Measurements from ENCODE around the gene PITPNB. TPM values are rescaled to one million over a fixed set of nuclear protein-coding genes. Genes with fewer than 3 reads are reported as not detected.

Gene PITPNB
- total RNA-seq, 1 donor from 2014 or later = 78.7 TPM

DNA sequence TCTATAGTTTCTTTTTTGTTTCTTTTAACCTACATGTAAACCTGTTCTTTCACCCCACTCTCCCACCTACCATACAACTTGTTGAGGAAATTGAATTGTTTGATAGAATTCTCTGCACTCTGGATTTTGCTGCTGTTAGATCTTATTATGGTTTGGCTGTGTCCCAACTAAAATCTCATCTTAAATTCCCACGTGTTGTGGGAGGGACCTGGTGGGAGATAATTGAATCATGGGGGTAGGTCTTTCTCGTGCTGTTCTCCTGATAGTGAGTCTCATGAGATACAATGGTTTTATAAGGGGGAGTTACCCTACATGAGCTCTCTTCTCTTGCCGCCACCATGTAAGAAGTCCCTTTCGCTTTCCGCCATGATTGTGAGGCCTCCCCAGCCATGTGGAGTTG lies 15.0 kb upstream of the PITPNB start:
- TF ChIP-seq, protein P1, sequence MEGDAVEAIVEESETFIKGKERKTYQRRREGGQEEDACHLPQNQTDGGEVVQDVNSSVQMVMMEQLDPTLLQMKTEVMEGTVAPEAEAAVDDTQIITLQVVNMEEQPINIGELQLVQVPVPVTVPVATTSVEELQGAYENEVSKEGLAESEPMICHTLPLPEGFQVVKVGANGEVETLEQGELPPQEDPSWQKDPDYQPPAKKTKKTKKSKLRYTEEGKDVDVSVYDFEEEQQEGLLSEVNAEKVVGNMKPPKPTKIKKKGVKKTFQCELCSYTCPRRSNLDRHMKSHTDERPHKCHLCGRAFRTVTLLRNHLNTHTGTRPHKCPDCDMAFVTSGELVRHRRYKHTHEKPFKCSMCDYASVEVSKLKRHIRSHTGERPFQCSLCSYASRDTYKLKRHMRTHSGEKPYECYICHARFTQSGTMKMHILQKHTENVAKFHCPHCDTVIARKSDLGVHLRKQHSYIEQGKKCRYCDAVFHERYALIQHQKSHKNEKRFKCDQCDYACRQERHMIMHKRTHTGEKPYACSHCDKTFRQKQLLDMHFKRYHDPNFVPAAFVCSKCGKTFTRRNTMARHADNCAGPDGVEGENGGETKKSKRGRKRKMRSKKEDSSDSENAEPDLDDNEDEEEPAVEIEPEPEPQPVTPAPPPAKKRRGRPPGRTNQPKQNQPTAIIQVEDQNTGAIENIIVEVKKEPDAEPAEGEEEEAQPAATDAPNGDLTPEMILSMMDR (IDR thresholded peaks at IDR 0.05) = no peak
- H3K27ac Mint-ChIP-seq (ENCODE audit: unreplicated experiment) = no peak overlapping the region
- peaks cover 8% of the 10 kb centered on the region for H3K4me1 Mint-ChIP-seq (ENCODE audit: low read depth)
- no peak for DNase-seq (ENCODE audit: low spot score)
- H3K27me3 Mint-ChIP-seq (ENCODE audit: low read depth) = no peaks in the 10 kb centered on the region
- no peak overlapping the region for H3K4me3 Mint-ChIP-seq (ENCODE audit: unreplicated experiment)
- H3K36me3 Mint-ChIP-seq (ENCODE audit: low read depth) = peaks cover 3% of the 10 kb centered on the region
- no peaks in the 10 kb centered on the region for H3K9me3 Mint-ChIP-seq (ENCODE audit: low read depth)

DNA sequence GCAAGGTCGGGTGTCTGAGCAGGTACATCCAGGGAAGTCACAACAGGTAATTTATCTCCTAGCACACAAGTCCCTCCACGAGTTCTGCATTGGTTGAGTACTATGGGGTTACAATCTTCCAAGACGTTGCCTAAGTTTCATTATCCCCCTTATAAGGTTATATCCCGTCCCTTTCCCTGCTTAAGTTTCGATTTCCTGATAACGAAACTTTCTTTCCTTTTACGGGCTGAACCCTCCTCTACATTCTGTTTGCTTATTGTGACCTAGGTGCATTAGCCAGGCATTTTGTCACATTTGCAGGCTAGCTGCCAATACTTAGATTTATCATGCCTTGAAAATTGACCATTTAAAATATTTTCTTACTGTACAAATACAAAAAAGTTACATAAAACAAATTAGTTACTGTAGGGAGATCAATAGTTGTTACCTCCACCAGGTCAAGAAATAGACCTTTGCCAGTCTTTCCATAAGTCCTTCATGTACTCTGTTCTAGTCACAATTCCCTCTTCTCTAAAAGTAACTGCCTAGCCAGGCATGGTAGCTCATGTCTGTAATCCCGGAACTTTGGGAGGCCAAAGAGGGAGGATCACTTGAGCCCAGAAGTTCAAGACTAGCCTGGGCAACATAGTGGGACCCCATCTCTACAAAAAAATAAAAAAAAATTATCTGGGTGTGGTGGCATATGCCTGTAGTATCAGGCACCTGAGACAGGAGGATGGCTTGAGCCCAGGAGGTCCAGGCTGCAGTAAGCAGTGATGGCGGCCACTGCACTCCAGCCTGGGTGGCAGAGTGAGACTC lies 14.3 kb upstream of the PITPNB start:
- H3K27me3 Mint-ChIP-seq (ENCODE audit: low read depth) = no peaks in the 10 kb centered on the region
- DNase-seq (ENCODE audit: low spot score) = no peak
- no peak overlapping the region for H3K4me3 Mint-ChIP-seq (ENCODE audit: unreplicated experiment)
- H3K36me3 Mint-ChIP-seq (ENCODE audit: low read depth) = peaks cover 3% of the 10 kb centered on the region
- TF ChIP-seq, protein P1 (IDR thresholded peaks at IDR 0.05) = no peak
- H3K9me3 Mint-ChIP-seq (ENCODE audit: low read depth) = no peaks in the 10 kb centered on the region
- H3K27ac Mint-ChIP-seq (ENCODE audit: unreplicated experiment) = no peak overlapping the region
- H3K4me1 Mint-ChIP-seq (ENCODE audit: low read depth) = peaks cover 8% of the 10 kb centered on the region

DNA sequence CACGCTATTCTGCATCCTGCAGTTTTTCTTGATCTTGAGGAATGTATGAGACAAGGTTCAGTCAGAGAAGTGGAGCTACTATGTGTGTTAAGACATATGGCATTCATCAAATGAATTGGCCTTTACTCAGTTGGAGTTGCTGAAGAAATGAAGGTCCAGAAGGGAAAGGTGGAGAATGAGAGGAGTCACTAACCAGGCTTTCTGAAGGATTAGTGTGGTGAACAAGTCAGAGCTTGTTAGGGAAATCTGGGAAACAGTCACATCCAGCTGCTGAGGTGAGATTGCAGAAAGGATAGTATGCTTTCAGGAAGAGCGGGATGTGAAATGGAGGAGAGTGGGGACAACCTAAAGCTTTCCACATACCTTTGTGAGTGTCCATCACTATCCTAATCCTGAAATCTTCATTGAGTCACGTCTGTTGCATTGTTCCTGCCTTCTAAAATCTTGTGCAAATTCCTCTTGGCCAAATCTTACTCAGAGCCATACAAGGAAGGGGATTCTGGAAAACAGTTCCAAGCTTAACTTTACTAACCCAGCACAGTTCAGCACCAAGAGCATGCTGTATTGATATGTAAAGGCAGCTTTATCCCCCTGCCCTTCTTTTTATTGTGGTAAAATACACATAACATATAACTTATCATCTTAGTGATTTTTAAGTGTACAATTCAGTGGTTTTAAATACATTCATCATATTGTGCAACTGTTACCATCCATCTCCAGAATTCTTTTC lies 11.4 kb upstream of the PITPNB start:
- H3K4me3 Mint-ChIP-seq (ENCODE audit: unreplicated experiment) = no peak overlapping the region
- peaks cover 3% of the 10 kb centered on the region for H3K9me3 Mint-ChIP-seq (ENCODE audit: low read depth)
- no peak overlapping the region for H3K27ac Mint-ChIP-seq (ENCODE audit: unreplicated experiment)
- H3K36me3 Mint-ChIP-seq (ENCODE audit: low read depth) = peaks cover 2% of the 10 kb centered on the region
- H3K27me3 Mint-ChIP-seq (ENCODE audit: low read depth) = no peaks in the 10 kb centered on the region
- no peak for DNase-seq (ENCODE audit: low spot score)
- no peaks in the 10 kb centered on the region for H3K4me1 Mint-ChIP-seq (ENCODE audit: low read depth)
- TF ChIP-seq, protein P1 (IDR thresholded peaks at IDR 0.05) = no peak

DNA sequence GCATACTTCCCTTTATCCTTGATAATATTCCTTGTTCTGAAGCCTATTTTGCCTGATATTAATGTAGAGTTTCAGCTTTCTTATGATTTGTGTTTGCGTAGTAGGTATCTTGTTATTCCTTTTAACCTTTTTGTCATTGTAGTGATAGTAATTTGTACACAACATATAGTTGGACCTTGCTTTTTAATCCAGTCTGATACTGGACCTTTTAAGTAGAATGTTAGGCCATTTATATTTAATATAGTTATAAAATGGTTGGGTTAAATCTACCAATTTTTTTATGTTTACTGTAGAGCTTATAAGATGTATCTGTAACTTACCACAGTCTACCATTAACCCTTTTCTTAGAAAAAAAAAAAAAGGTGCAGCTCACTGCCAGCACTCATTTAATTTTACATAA lies 8.6 kb upstream of the PITPNB start:
- no peaks in the 10 kb centered on the region for H3K36me3 Mint-ChIP-seq (ENCODE audit: low read depth)
- H3K9me3 Mint-ChIP-seq (ENCODE audit: low read depth) = peaks cover 3% of the 10 kb centered on the region
- no peaks in the 10 kb centered on the region for H3K4me1 Mint-ChIP-seq (ENCODE audit: low read depth)

DNA sequence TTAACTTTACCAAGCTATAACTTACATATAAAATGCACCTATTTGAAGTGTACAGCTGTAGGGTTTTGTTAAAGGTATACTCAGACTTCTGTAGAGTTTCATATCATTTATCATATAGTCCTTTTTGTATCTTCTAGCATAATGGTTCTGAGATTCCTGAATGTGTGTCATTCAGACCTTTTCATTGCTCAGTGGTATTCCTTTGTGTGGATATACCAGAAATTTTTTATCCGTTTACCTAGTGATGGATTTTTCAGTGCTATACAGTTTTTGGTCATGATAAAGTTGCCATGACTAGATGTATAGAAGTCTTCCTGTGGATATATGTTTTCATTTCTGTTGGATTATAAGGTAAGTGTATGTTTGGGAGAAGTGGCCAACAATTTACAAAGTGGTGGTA lies 6.3 kb upstream of the PITPNB start:
- TF ChIP-seq, protein P1 (IDR thresholded peaks at IDR 0.05) = no peak
- H3K36me3 Mint-ChIP-seq (ENCODE audit: low read depth) = no peaks in the 10 kb centered on the region

More for the DNA sequence above, 8.6 kb upstream of the PITPNB start:
- no peaks in the 10 kb centered on the region for H3K27me3 Mint-ChIP-seq (ENCODE audit: low read depth)
- no peak overlapping the region for H3K27ac Mint-ChIP-seq (ENCODE audit: unreplicated experiment)
- TF ChIP-seq, protein P1 (IDR thresholded peaks at IDR 0.05) = no peak
- DNase-seq (ENCODE audit: low spot score) = no peak
- H3K4me3 Mint-ChIP-seq (ENCODE audit: unreplicated experiment) = no peak overlapping the region

More for the DNA sequence above, 6.3 kb upstream of the PITPNB start:
- H3K4me3 Mint-ChIP-seq (ENCODE audit: unreplicated experiment) = no peak overlapping the region
- H3K27ac Mint-ChIP-seq (ENCODE audit: unreplicated experiment) = no peak overlapping the region
- no peak for DNase-seq (ENCODE audit: low spot score)
- H3K27me3 Mint-ChIP-seq (ENCODE audit: low read depth) = no peaks in the 10 kb centered on the region
- peaks cover 3% of the 10 kb centered on the region for H3K9me3 Mint-ChIP-seq (ENCODE audit: low read depth)
- H3K4me1 Mint-ChIP-seq (ENCODE audit: low read depth) = peaks cover 8% of the 10 kb centered on the region

All from chondrocyte (in vitro differentiated cells).